Stimulated activated CD4-positive, alpha-beta T cell treated with anti-CD3 and anti-CD28 coated beads, Interleukin-1b, Interleukin-23, amount 100 ng/mL, for 4 hours (primary cell): Measurements from ENCODE around the gene ME3.

ENCODE experiments used
- DNase-seq, 2 donors: peaks; one replicate each; pipeline ENCODE4 v3.0.0-alpha.2; 2020; ENCODE audit warnings: low read depth in 2 of 2

Gene ME3

GRCh38 chr11:86489442-86489841 is 183.0 kb downstream of the ME3 start:
- no peak for DNase-seq

- no peak for DNase-seq
These were observed 183.9 kb downstream of the ME3 start for GRCh38 chr11:86488553-86488952.

GRCh38 chr11:86487671-86488070 is 184.7 kb downstream of the ME3 start:
- no peak for DNase-seq

- no peak for DNase-seq
These were observed 186.0 kb downstream of the ME3 start for GRCh38 chr11:86486261-86487030.

GRCh38 chr11:86484795-86485166 is 187.6 kb downstream of the ME3 start:
- DNase-seq: no peak

- DNase-seq: no peak
These were observed 188.2 kb downstream of the ME3 start for GRCh38 chr11:86483940-86484794.

GRCh38 chr11:86483610-86483939 is 188.8 kb downstream of the ME3 start:
- no peak for DNase-seq

- DNase-seq: no peak
These were observed 189.7 kb downstream of the ME3 start for GRCh38 chr11:86482692-86483091.

- DNase-seq: no peak
These were observed 191.0 kb downstream of the ME3 start for GRCh38 chr11:86481399-86481798.

- no peak for DNase-seq
These were observed 194.1 kb downstream of the ME3 start for GRCh38 chr11:86478348-86478747.

GRCh38 chr11:86477495-86478155 is 194.8 kb downstream of the ME3 start:
- no peak for DNase-seq

- no peak for DNase-seq
These were observed 196.1 kb downstream of the ME3 start for GRCh38 chr11:86476109-86476861.

- DNase-seq: no peak
These were observed 197.4 kb downstream of the ME3 start for GRCh38 chr11:86475027-86475426.

GRCh38 chr11:86473991-86474833 is 198.2 kb downstream of the ME3 start:
- DNase-seq: no peak

- no peak for DNase-seq
These were observed 202.7 kb downstream of the ME3 start for GRCh38 chr11:86469491-86470388.

- DNase-seq: no peak
These were observed 204.2 kb downstream of the ME3 start for GRCh38 chr11:86468169-86468568.

- no peak for DNase-seq
These were observed 207.8 kb downstream of the ME3 start for GRCh38 chr11:86464509-86465221.

GRCh38 chr11:86463955-86464354 is 208.5 kb downstream of the ME3 start:
- no peak for DNase-seq

- no peak for DNase-seq
These were observed 209.3 kb downstream of the ME3 start for GRCh38 chr11:86463120-86463519.
